Esophagus squamous epithelium (tissue), 4 donors: Measurements from ENCODE around the gene PFDN4.

Experiments used
- POLR2A ChIP-seq, 4 donors: fragments of 450-650 bp; IDR thresholded peaks; one replicate each; pipeline ENCODE4 v1.6.1; 2017; ENCODE audit warnings: antibody characterized with exemption in 4 of 4, mild to moderate bottlenecking in 4 of 4, moderate library complexity in 3 of 4
- TF ChIP-seq, protein P1 (sequence below), 6 experiments: fragments of 450-650 bp in 4 of 6; fragments of 200-600 bp in 2 of 6; sonication (generic) in 2 of 6; IDR thresholded peaks; one replicate each; pipeline ENCODE4 v1.5.1; 2016 to 2019; ENCODE audit warnings: antibody characterized with exemption in 6 of 6, mild to moderate bottlenecking in 4 of 6, moderate library complexity in 4 of 6

DNA sequence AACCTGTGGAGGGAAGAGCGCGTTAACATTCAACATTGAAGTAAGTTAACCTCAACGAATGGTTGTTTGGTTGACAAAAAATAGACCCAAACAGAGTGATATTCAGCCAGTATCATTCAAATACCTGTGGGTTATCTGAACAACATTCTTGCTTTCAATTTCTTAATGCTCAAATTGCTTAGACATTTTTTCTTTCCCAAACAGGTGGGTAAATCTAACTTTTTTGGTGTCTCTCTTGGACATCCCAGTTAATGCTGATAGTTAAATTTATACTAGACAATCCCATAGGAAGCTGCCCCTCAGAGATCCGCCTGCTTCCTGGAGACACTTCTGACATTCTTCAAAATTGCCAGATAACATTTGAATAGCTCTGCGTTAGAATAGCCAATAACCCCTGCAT lies 14.1 kb upstream of the PFDN4 start:
- TF ChIP-seq, protein P1, sequence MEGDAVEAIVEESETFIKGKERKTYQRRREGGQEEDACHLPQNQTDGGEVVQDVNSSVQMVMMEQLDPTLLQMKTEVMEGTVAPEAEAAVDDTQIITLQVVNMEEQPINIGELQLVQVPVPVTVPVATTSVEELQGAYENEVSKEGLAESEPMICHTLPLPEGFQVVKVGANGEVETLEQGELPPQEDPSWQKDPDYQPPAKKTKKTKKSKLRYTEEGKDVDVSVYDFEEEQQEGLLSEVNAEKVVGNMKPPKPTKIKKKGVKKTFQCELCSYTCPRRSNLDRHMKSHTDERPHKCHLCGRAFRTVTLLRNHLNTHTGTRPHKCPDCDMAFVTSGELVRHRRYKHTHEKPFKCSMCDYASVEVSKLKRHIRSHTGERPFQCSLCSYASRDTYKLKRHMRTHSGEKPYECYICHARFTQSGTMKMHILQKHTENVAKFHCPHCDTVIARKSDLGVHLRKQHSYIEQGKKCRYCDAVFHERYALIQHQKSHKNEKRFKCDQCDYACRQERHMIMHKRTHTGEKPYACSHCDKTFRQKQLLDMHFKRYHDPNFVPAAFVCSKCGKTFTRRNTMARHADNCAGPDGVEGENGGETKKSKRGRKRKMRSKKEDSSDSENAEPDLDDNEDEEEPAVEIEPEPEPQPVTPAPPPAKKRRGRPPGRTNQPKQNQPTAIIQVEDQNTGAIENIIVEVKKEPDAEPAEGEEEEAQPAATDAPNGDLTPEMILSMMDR (IDR thresholded peaks at IDR 0.05): no peak
- TF ChIP-seq POLR2A (IDR thresholded peaks at IDR 0.05): no peak
